ENCODE measurements around the gene SORL1. TPM values are rescaled to one million over a fixed set of nuclear protein-coding genes. Genes with fewer than 3 reads are reported as not detected.

Gene SORL1
- total and polyA plus RNA-seq, 2 of the 13 experiments (the other 11 are each of a cell fraction or from before 2014, with no cell fraction given) = 21.3 to 148 TPM

DNA sequence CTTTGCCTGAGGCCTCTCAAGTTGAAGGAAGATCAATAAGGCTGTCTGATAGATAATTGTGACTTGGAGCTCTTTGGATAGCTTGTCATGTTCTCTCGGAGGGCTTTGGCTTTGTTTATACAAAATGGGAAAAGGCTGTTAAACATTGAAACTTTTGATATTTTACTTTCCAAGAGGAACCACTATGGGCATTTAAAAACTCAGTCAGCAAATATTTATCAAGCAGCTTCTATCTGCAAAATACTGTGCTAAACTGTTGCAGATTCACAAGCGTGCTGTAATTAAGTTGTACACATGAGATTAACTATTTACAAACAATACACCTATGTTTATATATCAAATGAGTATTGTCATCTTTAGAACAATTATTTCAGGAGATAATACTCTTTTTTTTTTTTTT lies 34.5 kb upstream of the SORL1 start:
- Histone ChIP-seq H3K27ac (ENCODE audit: extremely low read length, insufficient read depth, low read length) (no peak overlapping the region), H3K36me3 (replicated peaks in 1 of 2; ENCODE audit: control insufficient read depth in 1 of 2, insufficient read depth in 2 of 2, low read length in 2 of 2) (no peaks in the 10 kb centered on the region), H4K20me1 (ENCODE audit: insufficient read depth, low read length) (no peaks in the 10 kb centered on the region), H3K4me2 (ENCODE audit: low read depth, low read length) (peak overlapping the region; percentile 14), H3K79me2 (ENCODE audit: insufficient read depth, low read length) (no peaks in the 10 kb centered on the region), H3K9ac (ENCODE audit: insufficient read depth, low read depth, low read length) (no peak overlapping the region), H2AFZ (ENCODE audit: low read length) (no peak overlapping the region), H3K27me3 (ENCODE audit: control insufficient read depth in 1 of 2, insufficient read depth in 2 of 2, low read length in 2 of 2) (no peaks in the 10 kb centered on the region), H3K9me3 (ENCODE audit: low read length) (no peaks in the 10 kb centered on the region), H3K4me1 (ENCODE audit: insufficient read depth, low read length) (peaks cover 7% of the 10 kb centered on the region; the same call in 1 of the 2 replicates), H3K4me3 (replicated peaks in 1 of 3; ENCODE audit: insufficient read depth in 1 of 3, low read depth in 2 of 3, low read length in 3 of 3) (no peak overlapping the region)
- ATAC-seq = no peak
- no peak for FAIRE-seq
- ChIA-PET POLR2A (interaction anchor here (1.0 kb wide), 1 partner anchor 34 kb away, joined by 3 read pairs; no protein-coding TSS in a partner anchor), CTCF (ENCODE audit: low intra/inter-chr PET ratio, low total read pairs) (no interaction called here)
- 5% methylated on average over 2 of the region's 2 CpGs for WGBS (ENCODE audit: low lambda C conversion rate)
- no peak for DNase-seq (ENCODE audit: low spot score)
- in situ Hi-C loops (cut with HindIII; ENCODE audit: extremely low pct_ligation_motif_present, low pct_unique_long_range_greater_than_20kb) (no loop called here), intact Hi-C loops (cut with micrococcal nuclease; ENCODE audit: unreplicated experiment) (no loop called here)
- TF ChIP-seq KLF12 (CRISPR knock-in tag; IDR thresholded peaks at IDR 0.05; ENCODE audit: borderline replicate concordance) (no peak), MAFK (conservative IDR thresholded peaks at IDR 0.05 in 1 of 2, IDR thresholded peaks at IDR 0.05 in 1 of 2; ENCODE audit: low read length in 2 of 2) (peak; percentile 63 to 64), CBFB (CRISPR knock-in tag; IDR thresholded peaks at IDR 0.05) (no peak)
- no TSS peak for BruUV-seq (replicated peaks)

DNA sequence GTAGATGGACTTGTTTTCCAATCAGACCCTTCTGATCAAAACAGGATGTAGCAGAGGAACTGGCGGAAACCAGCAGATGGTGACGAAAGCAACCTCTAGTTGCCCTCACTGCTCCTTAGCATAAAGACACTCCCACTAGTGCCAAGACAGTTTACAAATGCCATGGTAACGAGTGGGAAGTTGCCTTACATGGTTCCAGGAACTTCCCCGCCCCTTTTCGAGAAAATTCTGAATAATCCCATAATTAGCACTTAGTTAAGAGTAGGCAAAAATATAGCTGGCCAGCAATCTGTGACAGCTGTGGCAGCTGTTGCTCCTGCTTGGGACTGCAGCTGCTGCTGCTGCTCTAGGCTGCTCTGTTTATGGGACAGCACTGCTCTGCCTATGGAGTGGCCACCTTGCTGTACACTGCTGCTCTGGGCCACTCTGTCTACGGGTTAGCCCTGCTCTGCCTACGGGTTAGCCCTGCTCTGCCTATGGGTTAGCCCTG lies 33.4 kb upstream of the SORL1 start:
- no peaks in the 10 kb centered on the region for H3K79me2 ChIP-seq (ENCODE audit: insufficient read depth, low read length)
- CTCF ChIA-PET (ENCODE audit: low intra/inter-chr PET ratio, low total read pairs) = no interaction called here
- no peak overlapping the region for H2AFZ ChIP-seq (ENCODE audit: low read length)
- POLR2A ChIA-PET = no interaction called here
- DNase-seq (ENCODE audit: low spot score) (no peak), ATAC-seq (peak; percentile 67), FAIRE-seq (no peak)
- no peak for TF ChIP-seq HMG20B (CRISPR knock-in tag; conservative IDR thresholded peaks at IDR 0.05)
- TF ChIP-seq SRF (IDR thresholded peaks at IDR 0.05; ENCODE audit: low read depth, low read length) = 0 out of 2 replicates have a peak, but pooled peaks have one; percentile 5
- no peaks in the 10 kb centered on the region for H3K9me3 ChIP-seq (ENCODE audit: low read length)
- H3K9ac ChIP-seq (ENCODE audit: insufficient read depth, low read depth, low read length) = no peak overlapping the region
- H3K27ac ChIP-seq (ENCODE audit: extremely low read length, insufficient read depth, low read length) = no peak overlapping the region
- no TSS peak for BruUV-seq (replicated peaks)
- intact Hi-C loops (cut with micrococcal nuclease; ENCODE audit: unreplicated experiment) (no loop called here), in situ Hi-C loops (cut with HindIII; ENCODE audit: extremely low pct_ligation_motif_present, low pct_unique_long_range_greater_than_20kb) (no loop called here)
- no peaks in the 10 kb centered on the region for H3K27me3 ChIP-seq (ENCODE audit: control insufficient read depth in 1 of 2, insufficient read depth in 2 of 2, low read length in 2 of 2)
- H3K4me3 ChIP-seq (replicated peaks in 1 of 3; ENCODE audit: insufficient read depth in 1 of 3, low read depth in 2 of 3, low read length in 3 of 3) = no peak overlapping the region
- no peak overlapping the region for H3K4me2 ChIP-seq (ENCODE audit: low read depth, low read length)
- no peaks in the 10 kb centered on the region for H3K36me3 ChIP-seq (replicated peaks in 1 of 2; ENCODE audit: control insufficient read depth in 1 of 2, insufficient read depth in 2 of 2, low read length in 2 of 2)
- no peaks in the 10 kb centered on the region for H4K20me1 ChIP-seq (ENCODE audit: insufficient read depth, low read length)
- 39% methylated on average over 5 of the region's 7 CpGs for WGBS (ENCODE audit: low lambda C conversion rate)
- H3K4me1 ChIP-seq (ENCODE audit: insufficient read depth, low read length) = peaks cover 7% of the 10 kb centered on the region; the same call in 1 of the 2 replicates

Data from HepG2 (cell line).